Type B pancreatic cell (in vitro differentiated cells): Measurements from ENCODE around the gene CLDN15. TPM values are rescaled to one million over a fixed set of nuclear protein-coding genes. Genes with fewer than 3 reads are reported as not detected.

Experiments
- DNase-seq: peaks from one replicate; pipeline ENCODE4 v3.0.0; 2021; ENCODE audit warnings: mixed read lengths; ENCODE audit not compliant: unreplicated experiment; ENCODE audit errors: extremely low spot score
- H3K27ac Mint-ChIP-seq: 2 replicates; pipeline ENCODE4 v1.8.0; 2021; ENCODE audit warnings: mild to moderate bottlenecking, mixed read lengths
- H3K27me3 Mint-ChIP-seq: 2 replicates; pipeline ENCODE4 v1.8.0; 2021; ENCODE audit warnings: mixed read lengths
- H3K36me3 Mint-ChIP-seq: 2 replicates; pipeline ENCODE4 v1.8.0; 2021; ENCODE audit warnings: mixed read lengths
- H3K4me1 Mint-ChIP-seq: one replicate; pipeline ENCODE4 v1.8.0; 2021; ENCODE audit warnings: mixed read lengths; ENCODE audit not compliant: unreplicated experiment
- H3K4me3 Mint-ChIP-seq: 2 replicates; pipeline ENCODE4 v1.8.0; 2021; ENCODE audit warnings: mild to moderate bottlenecking, mixed read lengths
- H3K9me3 Mint-ChIP-seq: 2 replicates; pipeline ENCODE4 v1.8.0; 2021; ENCODE audit warnings: mixed read lengths
- total RNA-seq: library from RNA; stranded (reverse); gene quantifications from 2 replicates; pipeline ENCODE4 v1.2.1, GENCODE V29; 2021; ENCODE audit warnings: low replicate concordance
- TF ChIP-seq, protein P1 (sequence below): fragments of 200-600 bp; sonication (generic); conservative IDR thresholded peaks from 2 replicates; pipeline ENCODE4 v1.5.0; 2021; ENCODE audit warnings: antibody characterized with exemption, mild to moderate bottlenecking

Gene CLDN15
- total RNA-seq, 1 donor from 2014 or later: 16.3 TPM

DNA sequence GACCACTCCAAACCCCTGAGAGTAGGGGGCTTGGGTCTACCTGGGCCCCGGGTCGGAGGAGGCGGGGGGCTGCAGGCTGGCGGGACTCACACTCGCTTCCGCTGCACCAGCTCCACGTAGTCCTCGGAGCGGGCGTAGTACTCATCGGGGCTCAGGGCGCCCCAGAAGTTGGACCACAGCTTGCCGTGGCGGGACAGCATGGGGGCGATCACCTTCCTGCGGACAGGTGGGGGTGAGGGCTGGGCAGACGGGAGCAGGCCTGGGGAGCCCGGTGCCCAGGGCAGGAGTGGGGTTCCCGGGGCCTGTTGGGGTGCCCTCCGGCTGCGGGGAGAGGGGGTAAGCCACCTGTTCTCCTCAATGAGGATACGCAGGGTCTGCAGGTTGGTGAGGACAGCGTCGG lies 26.1 kb downstream of the CLDN15 start:
- Mint-ChIP-seq H3K27me3 (no peaks in the 10 kb centered on the region), H3K9me3 (no peaks in the 10 kb centered on the region), H3K27ac (no peak overlapping the region), H3K4me1 (peaks cover 4% of the 10 kb centered on the region), H3K36me3 (peaks cover 3% of the 10 kb centered on the region), H3K4me3 (no peak overlapping the region)
- TF ChIP-seq, protein P1, sequence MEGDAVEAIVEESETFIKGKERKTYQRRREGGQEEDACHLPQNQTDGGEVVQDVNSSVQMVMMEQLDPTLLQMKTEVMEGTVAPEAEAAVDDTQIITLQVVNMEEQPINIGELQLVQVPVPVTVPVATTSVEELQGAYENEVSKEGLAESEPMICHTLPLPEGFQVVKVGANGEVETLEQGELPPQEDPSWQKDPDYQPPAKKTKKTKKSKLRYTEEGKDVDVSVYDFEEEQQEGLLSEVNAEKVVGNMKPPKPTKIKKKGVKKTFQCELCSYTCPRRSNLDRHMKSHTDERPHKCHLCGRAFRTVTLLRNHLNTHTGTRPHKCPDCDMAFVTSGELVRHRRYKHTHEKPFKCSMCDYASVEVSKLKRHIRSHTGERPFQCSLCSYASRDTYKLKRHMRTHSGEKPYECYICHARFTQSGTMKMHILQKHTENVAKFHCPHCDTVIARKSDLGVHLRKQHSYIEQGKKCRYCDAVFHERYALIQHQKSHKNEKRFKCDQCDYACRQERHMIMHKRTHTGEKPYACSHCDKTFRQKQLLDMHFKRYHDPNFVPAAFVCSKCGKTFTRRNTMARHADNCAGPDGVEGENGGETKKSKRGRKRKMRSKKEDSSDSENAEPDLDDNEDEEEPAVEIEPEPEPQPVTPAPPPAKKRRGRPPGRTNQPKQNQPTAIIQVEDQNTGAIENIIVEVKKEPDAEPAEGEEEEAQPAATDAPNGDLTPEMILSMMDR: no peak
- DNase-seq: no peak

DNA sequence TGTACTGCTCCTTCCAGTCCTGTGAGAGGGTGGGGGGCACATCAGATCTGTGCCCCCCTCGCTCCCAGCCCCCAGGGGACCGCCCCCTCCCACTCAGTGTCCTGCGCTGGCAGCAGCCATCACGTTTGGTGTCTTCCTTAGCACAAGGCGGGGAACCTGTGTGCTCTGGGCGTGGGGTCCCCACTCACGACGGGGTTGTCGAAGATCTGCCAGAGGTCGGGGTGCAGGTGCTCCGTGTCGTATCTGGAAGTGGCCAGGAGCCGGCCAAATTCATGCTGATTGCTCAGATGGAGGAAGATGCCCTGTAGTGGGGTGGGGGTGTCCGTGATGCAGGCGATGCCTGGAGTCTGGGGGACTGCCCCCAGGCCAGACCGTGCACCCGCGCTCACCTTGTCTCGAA lies 27.5 kb downstream of the CLDN15 start:
- Mint-ChIP-seq H3K27me3 (no peaks in the 10 kb centered on the region), H3K4me3 (no peak overlapping the region), H3K9me3 (no peaks in the 10 kb centered on the region), H3K27ac (no peak overlapping the region), H3K36me3 (peaks cover 3% of the 10 kb centered on the region), H3K4me1 (no peaks in the 10 kb centered on the region)
- DNase-seq: no peak
- TF ChIP-seq, protein P1: no peak

DNA sequence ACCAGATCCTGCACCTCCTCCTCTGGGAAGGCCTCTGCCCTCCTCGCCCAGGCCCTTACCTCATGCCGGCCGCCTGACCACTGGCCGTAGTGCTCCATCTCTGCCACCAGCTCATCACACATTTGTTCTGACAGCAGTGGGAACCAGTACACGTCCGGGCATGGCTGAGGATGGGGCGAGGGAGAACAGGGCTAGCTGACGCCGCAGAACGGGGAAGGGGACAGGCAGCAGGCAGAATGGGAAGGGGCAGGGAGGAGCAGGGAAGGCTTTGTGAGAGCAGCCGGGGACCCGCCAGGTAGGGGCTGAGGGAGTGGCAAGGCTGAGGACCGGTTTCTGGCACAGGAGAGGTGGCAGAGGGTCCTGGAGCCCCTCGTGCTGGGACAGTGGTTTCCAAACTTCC lies 28.8 kb downstream of the CLDN15 start:
- no peaks in the 10 kb centered on the region for H3K36me3 Mint-ChIP-seq
- no peak overlapping the region for H3K27ac Mint-ChIP-seq
- DNase-seq: no peak
- TF ChIP-seq, protein P1: no peak
- H3K4me1 Mint-ChIP-seq: no peaks in the 10 kb centered on the region
- peaks cover 7% of the 10 kb centered on the region for H3K27me3 Mint-ChIP-seq
- no peaks in the 10 kb centered on the region for H3K9me3 Mint-ChIP-seq
- no peak overlapping the region for H3K4me3 Mint-ChIP-seq

DNA sequence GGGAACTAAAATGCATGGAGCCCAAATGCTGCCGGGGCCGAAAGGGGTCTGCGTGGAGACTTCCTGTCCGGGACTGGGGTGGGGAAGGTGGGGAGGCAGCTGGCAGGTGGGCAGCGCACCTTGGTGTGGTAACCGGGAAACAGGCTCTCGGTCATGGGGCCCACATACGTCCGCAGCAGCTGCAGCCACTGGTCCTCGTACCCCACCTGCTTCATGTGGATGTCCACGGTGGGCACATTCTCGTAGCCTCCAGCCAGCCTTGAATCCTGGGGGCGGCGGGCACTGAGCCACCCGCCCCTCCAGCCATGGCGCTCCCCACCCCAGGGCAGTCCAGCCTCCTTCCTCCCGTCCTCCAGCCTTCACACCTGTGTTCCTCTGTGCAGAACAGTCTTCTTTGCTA lies 30.1 kb downstream of the CLDN15 start:
- no peaks in the 10 kb centered on the region for H3K9me3 Mint-ChIP-seq
- H3K27ac Mint-ChIP-seq: no peak overlapping the region

DNA sequence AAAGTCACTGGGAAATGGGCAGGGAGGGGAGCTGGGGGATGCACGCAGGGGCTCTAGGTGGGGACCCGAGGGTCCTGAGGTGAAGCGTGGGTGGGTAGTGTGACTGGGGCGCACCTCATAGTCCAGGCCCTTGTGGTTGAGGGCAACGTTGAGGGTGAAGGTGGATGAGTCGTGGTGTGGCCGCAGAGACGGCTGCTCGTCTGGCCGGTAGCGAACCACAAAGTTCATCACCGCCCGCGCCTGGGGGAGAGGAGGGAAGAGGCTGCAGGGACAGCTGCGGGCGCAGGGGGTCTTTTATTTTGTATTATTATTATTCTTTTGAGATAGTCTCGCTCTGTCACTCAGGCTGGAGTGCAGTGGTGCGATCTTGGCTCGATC lies 30.9 kb downstream of the CLDN15 start:
- DNase-seq: no peak
- no peaks in the 10 kb centered on the region for H3K9me3 Mint-ChIP-seq
- no peaks in the 10 kb centered on the region for H3K4me1 Mint-ChIP-seq
- TF ChIP-seq, protein P1: no peak
- H3K27me3 Mint-ChIP-seq: peaks cover 25% of the 10 kb centered on the region
- H3K36me3 Mint-ChIP-seq: no peaks in the 10 kb centered on the region
- no peak overlapping the region for H3K4me3 Mint-ChIP-seq
- no peak overlapping the region for H3K27ac Mint-ChIP-seq

More for the DNA sequence above, 30.1 kb downstream of the CLDN15 start:
- TF ChIP-seq, protein P1: no peak
- DNase-seq: no peak
- no peak overlapping the region for H3K4me3 Mint-ChIP-seq
- H3K4me1 Mint-ChIP-seq: no peaks in the 10 kb centered on the region
- no peaks in the 10 kb centered on the region for H3K36me3 Mint-ChIP-seq
- peaks cover 18% of the 10 kb centered on the region for H3K27me3 Mint-ChIP-seq
